ENCODE data around the gene ANKS1A. TPM values are rescaled to one million over a fixed set of nuclear protein-coding genes. Genes with fewer than 3 reads are reported as not detected.
"Not testable (repeated sequence)": the region's sequence is repeated elsewhere in the genome, so short reads cannot be mapped to it uniquely, and the experiment has no call there.

The ANKS1A gene
- total RNA-seq, 1 experiment from 2014 or later, result 14.0 TPM

DNA sequence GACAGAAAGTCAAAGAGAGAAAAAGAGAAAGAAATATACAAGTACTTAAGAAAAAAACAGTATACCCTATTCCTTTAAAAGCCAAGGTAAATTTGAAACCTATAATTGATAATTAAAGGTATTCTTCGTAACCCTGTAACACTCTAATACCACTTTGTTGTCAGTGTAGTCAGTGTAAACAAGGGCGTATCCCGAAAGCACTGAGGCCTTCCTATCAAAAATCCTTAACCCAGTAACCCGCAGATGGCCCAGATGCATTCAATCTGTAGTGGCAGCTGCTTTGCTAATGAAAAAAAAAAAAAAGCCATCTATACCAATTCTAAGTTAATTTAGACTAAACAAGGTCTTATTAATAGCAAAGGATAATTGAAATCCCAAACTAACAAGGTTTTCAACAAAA is 110.9 kb downstream of the ANKS1A start:
- H3K4me3 Mint-ChIP-seq (ENCODE audit: unreplicated experiment); intact Hi-C loops (cut with micrococcal nuclease); BruUV-seq (replicated peaks); POLR2A ChIA-PET; CTCF ChIA-PET; DNase-seq (ENCODE audit: unreplicated experiment); H3K27ac Mint-ChIP-seq (ENCODE audit: low read depth, unreplicated experiment); H3K36me3 Mint-ChIP-seq (ENCODE audit: insufficient read depth, unreplicated experiment); H3K27me3 Mint-ChIP-seq (ENCODE audit: insufficient read depth, unreplicated experiment); H3K9me3 Mint-ChIP-seq (ENCODE audit: unreplicated experiment); H3K4me1 Mint-ChIP-seq (ENCODE audit: insufficient read depth, unreplicated experiment): not testable (repeated sequence)

GRCh38 chr6:35001349-35001748 is 112.3 kb downstream of the ANKS1A start:
- H3K27me3 Mint-ChIP-seq (ENCODE audit: insufficient read depth, unreplicated experiment); intact Hi-C loops (cut with micrococcal nuclease); BruUV-seq (replicated peaks); H3K9me3 Mint-ChIP-seq (ENCODE audit: unreplicated experiment); H3K4me1 Mint-ChIP-seq (ENCODE audit: insufficient read depth, unreplicated experiment); DNase-seq (ENCODE audit: unreplicated experiment); H3K27ac Mint-ChIP-seq (ENCODE audit: low read depth, unreplicated experiment); H3K4me3 Mint-ChIP-seq (ENCODE audit: unreplicated experiment): not testable (repeated sequence)
- H3K36me3 Mint-ChIP-seq (ENCODE audit: insufficient read depth, unreplicated experiment), result peaks cover 10% of the 10 kb centered on the region
- CTCF ChIA-PET, result interaction anchor here (1.5 kb wide), 1 partner anchor 14 kb away, joined by 8 read pairs; no protein-coding TSS in a partner anchor
- POLR2A ChIA-PET, result interaction anchor here (0.6 kb wide), 1 partner anchor 110 kb away, joined by 3 read pairs; no protein-coding TSS in a partner anchor

- H3K27me3 Mint-ChIP-seq (ENCODE audit: insufficient read depth, unreplicated experiment); intact Hi-C loops (cut with micrococcal nuclease); DNase-seq (ENCODE audit: unreplicated experiment); H3K9me3 Mint-ChIP-seq (ENCODE audit: unreplicated experiment); H3K27ac Mint-ChIP-seq (ENCODE audit: low read depth, unreplicated experiment); BruUV-seq (replicated peaks); H3K4me1 Mint-ChIP-seq (ENCODE audit: insufficient read depth, unreplicated experiment); H3K4me3 Mint-ChIP-seq (ENCODE audit: unreplicated experiment): not testable (repeated sequence)
- POLR2A ChIA-PET, result interaction anchor here (0.6 kb wide), 1 partner anchor 118 kb away, joined by 3 read pairs; no protein-coding TSS in a partner anchor
- peaks cover 17% of the 10 kb centered on the region for H3K36me3 Mint-ChIP-seq (ENCODE audit: insufficient read depth, unreplicated experiment)
- CTCF ChIA-PET, result interaction anchor here (0.9 kb wide), 1 partner anchor 19 kb away, joined by 3 read pairs; no protein-coding TSS in a partner anchor
Observed at GRCh38 chr6:35003886-35004530, 115.0 kb downstream of the ANKS1A start.

GRCh38 chr6:35007016-35007415 is 118.0 kb downstream of the ANKS1A start:
- no TSS peak for BruUV-seq (replicated peaks)
- CTCF ChIA-PET, result interaction anchor here (0.7 kb wide), 2 partner anchors 16 to 416 kb away, joined by 3 read pairs; no protein-coding TSS in a partner anchor

DNA sequence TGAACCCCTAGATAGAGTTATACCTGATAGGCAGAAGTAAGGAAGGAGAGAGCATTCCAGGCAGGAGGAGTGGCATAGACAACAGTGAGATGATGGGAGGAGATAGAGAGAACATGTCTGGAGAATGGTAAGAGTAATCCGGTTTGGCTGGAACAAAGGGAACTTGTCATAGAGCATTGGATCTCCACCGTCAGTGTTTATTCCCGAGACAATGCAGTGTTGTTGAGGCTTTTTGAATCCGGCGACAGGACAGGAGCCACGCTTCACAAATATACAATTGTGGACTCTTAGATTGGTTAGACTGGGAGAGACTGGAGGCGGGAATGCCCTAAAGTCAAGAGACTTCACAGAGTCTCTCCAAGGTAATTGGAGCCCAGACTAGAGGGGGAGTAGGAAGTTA is 119.8 kb downstream of the ANKS1A start:
- Mint-ChIP-seq H3K36me3 (ENCODE audit: insufficient read depth, unreplicated experiment) (peaks cover 19% of the 10 kb centered on the region), H3K4me3 (ENCODE audit: unreplicated experiment) (no peak overlapping the region), H3K27me3 (ENCODE audit: insufficient read depth, unreplicated experiment) (no peaks in the 10 kb centered on the region), H3K4me1 (ENCODE audit: insufficient read depth, unreplicated experiment) (peaks cover 5% of the 10 kb centered on the region), H3K27ac (ENCODE audit: low read depth, unreplicated experiment) (no peak overlapping the region), H3K9me3 (ENCODE audit: unreplicated experiment) (peaks cover 8% of the 10 kb centered on the region)
- BruUV-seq (replicated peaks), result no TSS peak
- DNase-seq (ENCODE audit: unreplicated experiment), result no peak
- CTCF ChIA-PET, result no interaction called here
- POLR2A ChIA-PET, result interaction anchor here (1.3 kb wide), 1 partner anchor 18 kb away, joined by 5 read pairs; no protein-coding TSS in a partner anchor
- intact Hi-C loops (cut with micrococcal nuclease), result no loop called here
- TF ChIP-seq, protein P1, sequence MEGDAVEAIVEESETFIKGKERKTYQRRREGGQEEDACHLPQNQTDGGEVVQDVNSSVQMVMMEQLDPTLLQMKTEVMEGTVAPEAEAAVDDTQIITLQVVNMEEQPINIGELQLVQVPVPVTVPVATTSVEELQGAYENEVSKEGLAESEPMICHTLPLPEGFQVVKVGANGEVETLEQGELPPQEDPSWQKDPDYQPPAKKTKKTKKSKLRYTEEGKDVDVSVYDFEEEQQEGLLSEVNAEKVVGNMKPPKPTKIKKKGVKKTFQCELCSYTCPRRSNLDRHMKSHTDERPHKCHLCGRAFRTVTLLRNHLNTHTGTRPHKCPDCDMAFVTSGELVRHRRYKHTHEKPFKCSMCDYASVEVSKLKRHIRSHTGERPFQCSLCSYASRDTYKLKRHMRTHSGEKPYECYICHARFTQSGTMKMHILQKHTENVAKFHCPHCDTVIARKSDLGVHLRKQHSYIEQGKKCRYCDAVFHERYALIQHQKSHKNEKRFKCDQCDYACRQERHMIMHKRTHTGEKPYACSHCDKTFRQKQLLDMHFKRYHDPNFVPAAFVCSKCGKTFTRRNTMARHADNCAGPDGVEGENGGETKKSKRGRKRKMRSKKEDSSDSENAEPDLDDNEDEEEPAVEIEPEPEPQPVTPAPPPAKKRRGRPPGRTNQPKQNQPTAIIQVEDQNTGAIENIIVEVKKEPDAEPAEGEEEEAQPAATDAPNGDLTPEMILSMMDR (IDR thresholded peaks at IDR 0.05; ENCODE audit: unreplicated experiment), result no peak

More at GRCh38 chr6:35007016-35007415, 118.0 kb downstream of the ANKS1A start:
- H3K27me3 Mint-ChIP-seq (ENCODE audit: insufficient read depth, unreplicated experiment), result no peaks in the 10 kb centered on the region
- DNase-seq (ENCODE audit: unreplicated experiment), result no peak
- TF ChIP-seq, protein P1 (IDR thresholded peaks at IDR 0.05; ENCODE audit: unreplicated experiment), result no peak
- POLR2A ChIA-PET, result no interaction called here
- no peak overlapping the region for H3K27ac Mint-ChIP-seq (ENCODE audit: low read depth, unreplicated experiment)
- H3K4me3 Mint-ChIP-seq (ENCODE audit: unreplicated experiment), result no peak overlapping the region
- intact Hi-C loops (cut with micrococcal nuclease), result no loop called here
- peaks cover 19% of the 10 kb centered on the region for H3K36me3 Mint-ChIP-seq (ENCODE audit: insufficient read depth, unreplicated experiment)
- H3K9me3 Mint-ChIP-seq (ENCODE audit: unreplicated experiment), result peaks cover 8% of the 10 kb centered on the region
- peaks cover 5% of the 10 kb centered on the region for H3K4me1 Mint-ChIP-seq (ENCODE audit: insufficient read depth, unreplicated experiment)

Measured in MCF 10A (cell line).